ENCODE data around the gene WFDC6.

Gene WFDC6

GRCh38 chr20:45515147-45515913, 24.0 kb downstream of the WFDC6 start, which contains the start of gene SPINT3:
Gene SPINT3, minus strand, starts transcription at chr20:45515622. Its CDS starts 14 bp downstream, at chr20:45515608.
- DNase-seq (ENCODE audit: low spot score), result no peak

- no peak for DNase-seq (ENCODE audit: low spot score)
Observed at GRCh38 chr20:45510242-45510862, 28.9 kb downstream of the WFDC6 start.

- no peak for DNase-seq (ENCODE audit: low spot score)
Observed at GRCh38 chr20:45509091-45509490, 30.2 kb downstream of the WFDC6 start.

GRCh38 chr20:45508068-45508886, 31.0 kb downstream of the WFDC6 start:
- no peak for DNase-seq (ENCODE audit: low spot score)

GRCh38 chr20:45507011-45507820, 32.1 kb downstream of the WFDC6 start:
- DNase-seq (ENCODE audit: low spot score), result no peak

- DNase-seq (ENCODE audit: low spot score), result no peak
Observed at GRCh38 chr20:45506398-45506797, 32.9 kb downstream of the WFDC6 start.

GRCh38 chr20:45503403-45503802, 35.9 kb downstream of the WFDC6 start:
- no peak for DNase-seq (ENCODE audit: low spot score)

GRCh38 chr20:45502561-45502960, 36.7 kb downstream of the WFDC6 start:
- no peak for DNase-seq (ENCODE audit: low spot score)

GRCh38 chr20:45501600-45501999, 37.7 kb downstream of the WFDC6 start:
- DNase-seq (ENCODE audit: low spot score), result no peak

- DNase-seq (ENCODE audit: low spot score), result no peak
Observed at GRCh38 chr20:45500022-45500421, 39.3 kb downstream of the WFDC6 start.

- no peak for DNase-seq (ENCODE audit: low spot score)
Observed at GRCh38 chr20:45497971-45498494, 41.2 kb downstream of the WFDC6 start.

GRCh38 chr20:45496166-45496565, 43.1 kb downstream of the WFDC6 start:
- DNase-seq (ENCODE audit: low spot score), result no peak

GRCh38 chr20:45495501-45495941, 43.8 kb downstream of the WFDC6 start:
- DNase-seq (ENCODE audit: low spot score), result no peak

GRCh38 chr20:45489083-45489531, 50.2 kb downstream of the WFDC6 start:
- no peak for DNase-seq (ENCODE audit: low spot score)

GRCh38 chr20:45487231-45487635, 52.0 kb downstream of the WFDC6 start:
- DNase-seq (ENCODE audit: low spot score), result no peak

GRCh38 chr20:45485388-45485787, 53.9 kb downstream of the WFDC6 start:
- DNase-seq (ENCODE audit: low spot score), result no peak

GRCh38 chr20:45484676-45485075, 54.6 kb downstream of the WFDC6 start:
- no peak for DNase-seq (ENCODE audit: low spot score)
